Measurements from ENCODE around the gene SLC10A2.

- TF ChIP-seq, protein P1, sequence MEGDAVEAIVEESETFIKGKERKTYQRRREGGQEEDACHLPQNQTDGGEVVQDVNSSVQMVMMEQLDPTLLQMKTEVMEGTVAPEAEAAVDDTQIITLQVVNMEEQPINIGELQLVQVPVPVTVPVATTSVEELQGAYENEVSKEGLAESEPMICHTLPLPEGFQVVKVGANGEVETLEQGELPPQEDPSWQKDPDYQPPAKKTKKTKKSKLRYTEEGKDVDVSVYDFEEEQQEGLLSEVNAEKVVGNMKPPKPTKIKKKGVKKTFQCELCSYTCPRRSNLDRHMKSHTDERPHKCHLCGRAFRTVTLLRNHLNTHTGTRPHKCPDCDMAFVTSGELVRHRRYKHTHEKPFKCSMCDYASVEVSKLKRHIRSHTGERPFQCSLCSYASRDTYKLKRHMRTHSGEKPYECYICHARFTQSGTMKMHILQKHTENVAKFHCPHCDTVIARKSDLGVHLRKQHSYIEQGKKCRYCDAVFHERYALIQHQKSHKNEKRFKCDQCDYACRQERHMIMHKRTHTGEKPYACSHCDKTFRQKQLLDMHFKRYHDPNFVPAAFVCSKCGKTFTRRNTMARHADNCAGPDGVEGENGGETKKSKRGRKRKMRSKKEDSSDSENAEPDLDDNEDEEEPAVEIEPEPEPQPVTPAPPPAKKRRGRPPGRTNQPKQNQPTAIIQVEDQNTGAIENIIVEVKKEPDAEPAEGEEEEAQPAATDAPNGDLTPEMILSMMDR (IDR thresholded peaks at IDR 0.05; ENCODE audit: low read depth, low read length, poor library complexity, severe bottlenecking), result no peak
- TF ChIP-seq EZH2phosphoT487 (IDR thresholded peaks at IDR 0.05; ENCODE audit: borderline replicate concordance, low read length), result no peak
Observed at GRCh38 chr13:103031332-103031873, 34.8 kb downstream of the SLC10A2 start.

All from DOHH2 (cell line).